Mucosa of descending colon (tissue), 3 donors: ENCODE data around the gene TENM4. TPM values are rescaled to one million over a fixed set of nuclear protein-coding genes. Genes with fewer than 3 reads are reported as not detected.
A peak's percentile ranks its signal among the peaks of the same experiment; 100 is the strongest.

Experiments
- ATAC-seq: fragments of 200-7000 bp; cut with Tn5 transposase; one replicate; pipeline ENCODE4 v1.9.1; 2020; ENCODE audit warnings: mild to moderate bottlenecking, moderate library complexity
- DNase-seq, 3 donors: peaks; one replicate each; pipeline ENCODE4 v3.0.0-alpha.2; 2020
- H3K36me3 ChIP-seq: fragments of 200-600 bp; one replicate; pipeline ENCODE4 v1.8.0; 2021; ENCODE audit warnings: low read depth, mild to moderate bottlenecking
- H3K4me1 ChIP-seq: fragments of 200-600 bp; one replicate; pipeline ENCODE4 v1.8.0; 2021; ENCODE audit warnings: low read depth, mild to moderate bottlenecking
- H3K4me3 ChIP-seq: fragments of 200-600 bp; one replicate; pipeline ENCODE4 v1.8.0; 2021; ENCODE audit warnings: mild to moderate bottlenecking
- H3K9me3 ChIP-seq: fragments of 200-600 bp; one replicate; pipeline ENCODE4 v1.8.0; 2021; ENCODE audit warnings: mild to moderate bottlenecking
- intact Hi-C, 2 donors: fragments of 100-400 bp; cut with DNase I in 1 of 2; cut with micrococcal nuclease in 1 of 2; formaldehyde crosslinking; loops; one replicate each; pipeline versions ENCODE4 v1.11.0 to v1.11.1; 2022; cut with DNase I, micrococcal nuclease
- microRNA-seq: library from miRNA; unstranded; fragments of <30 nt; microRNA quantifications from one replicate; pipeline ENCODE4, GENCODE V29; 2019
- total RNA-seq, 3 donors: library from RNA; stranded (reverse); fragmentation: NEBNext Ultra II Directional in 2 of 3; extraction: Animal tissue kit (Norgen Biotek cat#: 25700) in 2 of 3; gene quantifications; one replicate each; pipeline versions ENCODE4 v1.2.1 to v1.2.4, GENCODE V29; 2021 to 2023
- TF ChIP-seq, protein P1 (sequence below): fragments of 200-600 bp; IDR thresholded peaks from one replicate; pipeline ENCODE4 v1.8.0; 2022; ENCODE audit warnings: antibody characterized with exemption, mild to moderate bottlenecking
- donor health status: DM: no; HTN: no; CAD: no; lungs with moderate emphysema.
- donor health status: DM: no; HTN: no; CAD: no.
- donor health status: DM: no; HTN: yes; CAD: no.

TENM4 gene
- total RNA-seq, 3 donors from 2014 or later, result 0.70 to 1.6 (median 1.2) TPM

DNA sequence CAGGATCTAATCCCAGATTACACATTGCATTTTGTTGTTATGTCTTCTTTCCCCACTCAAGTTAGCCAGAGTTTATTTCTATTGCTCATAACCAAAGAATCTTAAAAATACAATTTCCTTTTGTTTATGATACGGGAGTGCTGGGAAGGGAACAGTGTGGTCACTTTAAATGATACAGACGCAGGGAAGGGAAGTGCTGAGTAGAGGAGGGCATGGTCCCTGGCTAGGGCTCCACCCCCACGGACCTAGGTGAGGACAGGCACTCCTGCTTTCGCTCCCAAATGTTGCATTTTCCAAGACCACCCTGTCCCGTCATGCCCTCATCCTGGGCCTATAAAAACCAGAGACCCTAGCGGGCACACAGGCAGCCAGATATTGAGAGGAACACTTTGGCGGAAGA, 835.5 kb downstream of the TENM4 start:
- intact Hi-C loops, result no loop called here
- H3K4me1 ChIP-seq, result no peaks in the 10 kb centered on the region
- TF ChIP-seq, protein P1, sequence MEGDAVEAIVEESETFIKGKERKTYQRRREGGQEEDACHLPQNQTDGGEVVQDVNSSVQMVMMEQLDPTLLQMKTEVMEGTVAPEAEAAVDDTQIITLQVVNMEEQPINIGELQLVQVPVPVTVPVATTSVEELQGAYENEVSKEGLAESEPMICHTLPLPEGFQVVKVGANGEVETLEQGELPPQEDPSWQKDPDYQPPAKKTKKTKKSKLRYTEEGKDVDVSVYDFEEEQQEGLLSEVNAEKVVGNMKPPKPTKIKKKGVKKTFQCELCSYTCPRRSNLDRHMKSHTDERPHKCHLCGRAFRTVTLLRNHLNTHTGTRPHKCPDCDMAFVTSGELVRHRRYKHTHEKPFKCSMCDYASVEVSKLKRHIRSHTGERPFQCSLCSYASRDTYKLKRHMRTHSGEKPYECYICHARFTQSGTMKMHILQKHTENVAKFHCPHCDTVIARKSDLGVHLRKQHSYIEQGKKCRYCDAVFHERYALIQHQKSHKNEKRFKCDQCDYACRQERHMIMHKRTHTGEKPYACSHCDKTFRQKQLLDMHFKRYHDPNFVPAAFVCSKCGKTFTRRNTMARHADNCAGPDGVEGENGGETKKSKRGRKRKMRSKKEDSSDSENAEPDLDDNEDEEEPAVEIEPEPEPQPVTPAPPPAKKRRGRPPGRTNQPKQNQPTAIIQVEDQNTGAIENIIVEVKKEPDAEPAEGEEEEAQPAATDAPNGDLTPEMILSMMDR, result no peak
- DNase-seq (no peak), ATAC-seq (no peak)
- H3K9me3 ChIP-seq, result no peaks in the 10 kb centered on the region
- no peak overlapping the region for H3K4me3 ChIP-seq
- no peaks in the 10 kb centered on the region for H3K36me3 ChIP-seq

DNA sequence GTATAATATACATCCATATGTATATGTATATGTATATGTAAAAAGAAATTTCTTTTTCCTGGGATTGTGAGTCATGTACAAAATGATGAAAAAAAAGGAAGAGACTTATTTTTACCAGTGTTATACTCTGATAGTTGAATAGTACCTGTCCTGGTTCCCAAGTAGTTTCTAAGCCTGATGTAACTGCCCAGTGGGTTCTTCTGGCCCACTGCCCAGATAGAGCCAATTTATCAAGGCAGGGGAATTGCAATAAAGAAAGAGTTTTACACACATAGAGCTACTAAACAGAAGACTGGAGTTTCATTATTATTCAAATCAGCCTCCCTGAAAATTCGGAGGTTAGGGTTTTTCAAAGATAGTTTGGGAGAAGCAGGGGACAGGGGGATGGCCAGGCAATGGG, 837.0 kb downstream of the TENM4 start:
- TF ChIP-seq, protein P1, result no peak
- intact Hi-C loops, result no loop called here
- DNase-seq (no peak), ATAC-seq (no peak)
- H3K9me3 ChIP-seq, result no peaks in the 10 kb centered on the region
- H3K4me3 ChIP-seq, result no peak overlapping the region
- H3K4me1 ChIP-seq, result no peaks in the 10 kb centered on the region
- no peaks in the 10 kb centered on the region for H3K36me3 ChIP-seq

Small RNA genes within 50 kb of the gene (microRNA-seq; reads per million reads assigned to microRNA genes)
- not detected for gene MIR5579
- gene MIR708, result 112 reads per million, percentile 62 among the genes with 10 or more reads in this experiment
